ENCODE results near the gene FUZ. TPM values are rescaled to one million over a fixed set of nuclear protein-coding genes. Genes with fewer than 3 reads are reported as not detected.

Gene FUZ
- total and polyA plus RNA-seq, 4 donors, result 18.4 to 36.8 (median 30.2) TPM

GRCh38 chr19:49847731-49848696 lies 34.9 kb upstream of the FUZ start:
- Histone ChIP-seq H3K4me3 (no peak overlapping the region), H3K27ac (ENCODE audit: low read depth in 1 of 2, low read length in 1 of 2) (peak overlapping the region in 1 of 2 donors; percentile 31), H3K4me1 (ENCODE audit: control insufficient read depth in 5 of 5, insufficient read depth in 5 of 5, low read length in 5 of 5) (peaks cover 0 to 12% (median 9%) of the 10 kb centered on the region in 5 donors), H3K9ac (ENCODE audit: insufficient read depth in 1 of 2, low read length in 2 of 2) (no peak overlapping the region), H3K27me3 (ENCODE audit: control insufficient read depth in 3 of 3, insufficient read depth in 3 of 3, low read length in 2 of 3) (no peaks in the 10 kb centered on the region), H3K9me3 (ENCODE audit: control insufficient read depth in 4 of 4, insufficient read depth in 3 of 4, low read length in 3 of 4) (peaks cover 0 to 8% (median under 1%) of the 10 kb centered on the region in 4 donors), H3K36me3 (ENCODE audit: control insufficient read depth in 4 of 4, insufficient read depth in 4 of 4, low read length in 4 of 4) (peaks cover 0 to 16% (median 0%) of the 10 kb centered on the region in 4 donors)
- no peak for TF ChIP-seq CTCF (IDR thresholded peaks at IDR 0.05; ENCODE audit: control extremely low read depth, extremely low read depth)
- 77 to 78% methylated on average over 10 of the region's 10 CpGs for WGBS, 2 donors
- no peak for ATAC-seq (ENCODE audit: insufficient read depth, low FRiP score)
- no peak for DNase-seq

GRCh38 chr19:49846408-49846807 lies 33.3 kb upstream of the FUZ start:
- Histone ChIP-seq H3K27me3 (ENCODE audit: control insufficient read depth in 3 of 3, insufficient read depth in 3 of 3, low read length in 2 of 3) (no peaks in the 10 kb centered on the region), H3K36me3 (ENCODE audit: control insufficient read depth in 4 of 4, insufficient read depth in 4 of 4, low read length in 4 of 4) (peaks cover 0 to 11% (median 0%) of the 10 kb centered on the region in 4 donors), H3K27ac (ENCODE audit: low read depth in 1 of 2, low read length in 1 of 2) (no peak overlapping the region), H3K9me3 (ENCODE audit: control insufficient read depth in 4 of 4, insufficient read depth in 3 of 4, low read length in 3 of 4) (peaks cover 0 to 8% (median under 1%) of the 10 kb centered on the region in 4 donors), H3K9ac (ENCODE audit: insufficient read depth in 1 of 2, low read length in 2 of 2) (no peak overlapping the region), H3K4me3 (no peak overlapping the region), H3K4me1 (ENCODE audit: control insufficient read depth in 5 of 5, insufficient read depth in 5 of 5, low read length in 5 of 5) (peaks cover 0 to 4% (median 0%) of the 10 kb centered on the region in 5 donors)
- ATAC-seq (ENCODE audit: insufficient read depth, low FRiP score), result no peak
- no peak for DNase-seq
- TF ChIP-seq CTCF (IDR thresholded peaks at IDR 0.05; ENCODE audit: control extremely low read depth, extremely low read depth), result no peak
- WGBS, 2 donors, result 85 to 86% methylated on average over 5 of the region's 5 CpGs

GRCh38 chr19:49845414-49845813 lies 32.3 kb upstream of the FUZ start:
- 53 to 66% methylated on average over 3 of the region's 3 CpGs for WGBS, 2 donors
- Histone ChIP-seq H3K27me3 (ENCODE audit: control insufficient read depth in 3 of 3, insufficient read depth in 3 of 3, low read length in 2 of 3) (no peaks in the 10 kb centered on the region), H3K36me3 (ENCODE audit: control insufficient read depth in 4 of 4, insufficient read depth in 4 of 4, low read length in 4 of 4) (peaks cover 0 to 17% (median 4%) of the 10 kb centered on the region in 4 donors), H3K4me3 (no peak overlapping the region), H3K27ac (ENCODE audit: low read depth in 1 of 2, low read length in 1 of 2) (no peak overlapping the region), H3K9ac (ENCODE audit: insufficient read depth in 1 of 2, low read length in 2 of 2) (no peak overlapping the region), H3K4me1 (ENCODE audit: control insufficient read depth in 5 of 5, insufficient read depth in 5 of 5, low read length in 5 of 5) (peaks cover 0 to 4% (median 0%) of the 10 kb centered on the region in 5 donors), H3K9me3 (ENCODE audit: control insufficient read depth in 4 of 4, insufficient read depth in 3 of 4, low read length in 3 of 4) (peaks cover 0 to 8% (median under 1%) of the 10 kb centered on the region in 4 donors)
- no peak for TF ChIP-seq CTCF (IDR thresholded peaks at IDR 0.05; ENCODE audit: control extremely low read depth, extremely low read depth)
- ATAC-seq (ENCODE audit: insufficient read depth, low FRiP score) (no peak), DNase-seq (peak in 2 of 3 donors; percentile 29 to 54)
